ENCODE data around the gene FEM1C.

DNA sequence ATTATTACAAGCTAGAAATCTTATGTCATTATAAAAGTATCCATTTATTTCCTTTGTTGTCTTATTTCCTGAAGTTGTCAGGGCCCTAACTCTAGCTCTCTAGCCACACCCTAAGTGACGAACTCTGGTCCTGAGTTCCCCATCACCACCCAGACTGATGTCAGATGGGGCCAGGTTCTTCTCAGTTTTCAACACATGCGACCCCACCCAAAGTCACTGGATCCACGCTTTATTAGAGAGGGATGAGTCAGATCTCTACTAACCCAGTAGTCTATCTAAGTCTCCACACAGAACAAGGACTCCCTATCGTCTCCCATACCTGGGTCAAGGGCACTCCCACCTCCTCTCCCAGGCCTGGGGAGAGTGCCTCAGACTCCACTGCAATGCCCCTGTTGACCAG, 6.8 kb upstream of the FEM1C start:
- TF ChIP-seq, protein P1, sequence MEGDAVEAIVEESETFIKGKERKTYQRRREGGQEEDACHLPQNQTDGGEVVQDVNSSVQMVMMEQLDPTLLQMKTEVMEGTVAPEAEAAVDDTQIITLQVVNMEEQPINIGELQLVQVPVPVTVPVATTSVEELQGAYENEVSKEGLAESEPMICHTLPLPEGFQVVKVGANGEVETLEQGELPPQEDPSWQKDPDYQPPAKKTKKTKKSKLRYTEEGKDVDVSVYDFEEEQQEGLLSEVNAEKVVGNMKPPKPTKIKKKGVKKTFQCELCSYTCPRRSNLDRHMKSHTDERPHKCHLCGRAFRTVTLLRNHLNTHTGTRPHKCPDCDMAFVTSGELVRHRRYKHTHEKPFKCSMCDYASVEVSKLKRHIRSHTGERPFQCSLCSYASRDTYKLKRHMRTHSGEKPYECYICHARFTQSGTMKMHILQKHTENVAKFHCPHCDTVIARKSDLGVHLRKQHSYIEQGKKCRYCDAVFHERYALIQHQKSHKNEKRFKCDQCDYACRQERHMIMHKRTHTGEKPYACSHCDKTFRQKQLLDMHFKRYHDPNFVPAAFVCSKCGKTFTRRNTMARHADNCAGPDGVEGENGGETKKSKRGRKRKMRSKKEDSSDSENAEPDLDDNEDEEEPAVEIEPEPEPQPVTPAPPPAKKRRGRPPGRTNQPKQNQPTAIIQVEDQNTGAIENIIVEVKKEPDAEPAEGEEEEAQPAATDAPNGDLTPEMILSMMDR (conservative IDR thresholded peaks at IDR 0.05; ENCODE audit: low read length): no peak
- no peak for TF ChIP-seq EZH2phosphoT487 (IDR thresholded peaks at IDR 0.05; ENCODE audit: borderline replicate concordance)
